H1 (cell line): ENCODE results near the gene MACROH2A1.

ENCODE experiments used
- CBX5 ChIP-seq: fragments of 300-800, 300-1000 bp; sonication (generic); IDR thresholded peaks from 2 replicates; pipeline ENCODE4 v1.7.1; 2016; ENCODE audit warnings: antibody characterized with exemption, low read length, low read depth
- CBX8 ChIP-seq: fragments of 300-800, 300-1000 bp; sonication (generic); IDR thresholded peaks from 2 replicates; pipeline ENCODE4 v1.7.1; 2016; ENCODE audit warnings: low read depth, low read length, borderline replicate concordance
- CREB1 ChIP-seq: IDR thresholded peaks from 2 replicates; pipeline ENCODE4 v1.6.1; 2012; ENCODE audit warnings: inconsistent platforms
- EZH2 ChIP-seq: fragments of 200-600 bp; sonication (generic); IDR thresholded peaks from 2 replicates; pipeline ENCODE4 v1.7.1; 2012; ENCODE audit warnings: low read depth, mild to moderate bottlenecking, moderate library complexity, low read length, inconsistent platforms; ENCODE audit not compliant: severe bottlenecking
- MAFK ChIP-seq: IDR thresholded peaks from 2 replicates; pipeline ENCODE4 v1.6.1; 2012; ENCODE audit warnings: low read depth, mild to moderate bottlenecking, improper control_type of control experiment, low read length
- POLR2A ChIP-seq, 2 experiments: IDR thresholded peaks; 1 replicate in 1 of 2; 2 replicates in 1 of 2; pipeline ENCODE4 v1.6.1; 2011; ENCODE audit warnings: low read depth in 2 of 2, low read length in 2 of 2, mild to moderate bottlenecking in 2 of 2; ENCODE audit errors: control extremely low read depth in 1 of 2
- POLR2AphosphoS5 ChIP-seq: IDR thresholded peaks from 2 replicates; pipeline ENCODE4 v1.6.1; 2011; ENCODE audit warnings: low read depth, low read length
- SP1 ChIP-seq: IDR thresholded peaks from 2 replicates; pipeline ENCODE4 v1.6.1; 2011; ENCODE audit warnings: low read depth, low read length
- SP4 ChIP-seq: IDR thresholded peaks from 2 replicates; pipeline ENCODE4 v1.6.1; 2012; ENCODE audit warnings: low read length, inconsistent platforms
- TF ChIP-seq, protein P1 (sequence below): IDR thresholded peaks from 2 replicates; pipeline ENCODE4 v1.6.1; 2012; ENCODE audit warnings: inconsistent platforms
- TF ChIP-seq, protein P2 (sequence below), 3 experiments: IDR thresholded peaks; 1 replicate in 2 of 3; 2 replicates in 1 of 3; pipeline versions ENCODE4 v1.5.1 to v1.6.1; 2011; ENCODE audit warnings: low read length in 3 of 3, mild to moderate bottlenecking in 3 of 3, inconsistent platforms in 2 of 3, low read depth in 1 of 3, moderate library complexity in 1 of 3; ENCODE audit not compliant: insufficient read depth in 1 of 3; ENCODE audit errors: control extremely low read depth in 1 of 3

DNA sequence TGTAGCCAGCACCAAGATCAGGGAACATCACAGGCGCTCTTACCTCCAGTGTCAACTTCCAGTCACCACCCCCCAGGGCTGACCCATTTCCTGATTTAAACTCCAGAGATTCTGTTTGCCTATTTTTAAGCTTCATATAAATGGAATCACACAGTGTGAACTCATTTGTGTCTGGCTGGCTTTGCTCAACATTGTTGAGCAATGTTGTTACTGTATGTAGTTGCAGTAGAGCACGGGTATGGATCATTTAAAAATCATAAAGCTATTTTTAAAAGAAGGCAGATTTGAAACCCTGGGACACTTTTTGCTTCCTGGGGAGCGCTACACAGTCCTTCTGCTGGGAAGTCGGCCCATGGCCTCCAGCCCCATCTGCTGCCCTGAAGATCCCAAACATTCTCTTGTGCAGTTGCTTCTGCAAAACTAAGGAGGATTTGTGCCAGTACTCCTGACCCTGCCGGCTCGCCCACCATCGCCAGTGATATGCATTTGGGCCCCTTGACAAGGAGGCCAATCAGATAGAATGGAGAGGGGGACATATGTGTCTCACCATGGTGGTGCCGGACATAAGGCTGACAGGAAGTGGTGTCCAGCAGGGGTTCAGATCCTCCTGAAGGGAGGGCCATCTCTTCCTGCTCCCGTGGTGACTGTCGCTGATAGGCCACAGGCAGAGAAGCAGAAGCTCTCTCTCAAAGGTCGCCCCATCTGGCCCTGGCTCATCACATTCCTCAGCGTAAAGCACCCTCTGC is 34.8 kb upstream of the MACROH2A1 start:
- TF ChIP-seq CREB1 (no peak), MAFK (no peak), POLR2AphosphoS5 (no peak), CBX5 (no peak), SP4 (no peak), EZH2 (no peak), SP1 (no peak), POLR2A (IDR thresholded peaks at IDR 0.05; ENCODE audit: control extremely low read depth in 1 of 2, low read depth in 2 of 2, low read length in 2 of 2) (no peak), CBX8 (no peak)
- TF ChIP-seq, protein P1, sequence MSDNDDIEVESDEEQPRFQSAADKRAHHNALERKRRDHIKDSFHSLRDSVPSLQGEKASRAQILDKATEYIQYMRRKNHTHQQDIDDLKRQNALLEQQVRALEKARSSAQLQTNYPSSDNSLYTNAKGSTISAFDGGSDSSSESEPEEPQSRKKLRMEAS = no peak
- TF ChIP-seq, protein P2, sequence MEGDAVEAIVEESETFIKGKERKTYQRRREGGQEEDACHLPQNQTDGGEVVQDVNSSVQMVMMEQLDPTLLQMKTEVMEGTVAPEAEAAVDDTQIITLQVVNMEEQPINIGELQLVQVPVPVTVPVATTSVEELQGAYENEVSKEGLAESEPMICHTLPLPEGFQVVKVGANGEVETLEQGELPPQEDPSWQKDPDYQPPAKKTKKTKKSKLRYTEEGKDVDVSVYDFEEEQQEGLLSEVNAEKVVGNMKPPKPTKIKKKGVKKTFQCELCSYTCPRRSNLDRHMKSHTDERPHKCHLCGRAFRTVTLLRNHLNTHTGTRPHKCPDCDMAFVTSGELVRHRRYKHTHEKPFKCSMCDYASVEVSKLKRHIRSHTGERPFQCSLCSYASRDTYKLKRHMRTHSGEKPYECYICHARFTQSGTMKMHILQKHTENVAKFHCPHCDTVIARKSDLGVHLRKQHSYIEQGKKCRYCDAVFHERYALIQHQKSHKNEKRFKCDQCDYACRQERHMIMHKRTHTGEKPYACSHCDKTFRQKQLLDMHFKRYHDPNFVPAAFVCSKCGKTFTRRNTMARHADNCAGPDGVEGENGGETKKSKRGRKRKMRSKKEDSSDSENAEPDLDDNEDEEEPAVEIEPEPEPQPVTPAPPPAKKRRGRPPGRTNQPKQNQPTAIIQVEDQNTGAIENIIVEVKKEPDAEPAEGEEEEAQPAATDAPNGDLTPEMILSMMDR (IDR thresholded peaks at IDR 0.05; ENCODE audit: control extremely low read depth in 1 of 3, insufficient read depth in 1 of 3, low read depth in 1 of 3, low read length in 3 of 3) = no peak
